K562 (cell line): ENCODE data around the gene ARHGEF17.

Experiments
- EGR1 ChIP-seq: fragments of 450-650 bp; conservative IDR thresholded peaks from 2 replicates; pipeline ENCODE4 v1.6.1; 2017; ENCODE audit warnings: mild to moderate bottlenecking
- HCFC1 ChIP-seq: IDR thresholded peaks from 2 replicates; pipeline ENCODE4 v1.6.1; 2012; ENCODE audit warnings: low read depth, low read length, improper control_type of control experiment
- KAT7 ChIP-seq: sonication (generic); formaldehyde crosslinking; IDR thresholded peaks from 2 replicates; pipeline ENCODE4 v1.8.0; 2022; ENCODE audit warnings: missing genetic modification reagents, mild to moderate bottlenecking, borderline replicate concordance
- NFE2 ChIP-seq: IDR thresholded peaks from 2 replicates; pipeline ENCODE4 v1.6.1; 2014; ENCODE audit warnings: antibody characterized with exemption, low read depth
- NFYB ChIP-seq: IDR thresholded peaks from 2 replicates; pipeline ENCODE4 v1.6.1; 2011; ENCODE audit warnings: mild to moderate bottlenecking, moderate library complexity; ENCODE audit not compliant: insufficient read length; ENCODE audit errors: extremely low read depth
- NR2C1 ChIP-seq, 2 experiments: fragments of 450-650 bp; IDR thresholded peaks; 2 replicates each; pipeline ENCODE4 v1.6.1; 2017; ENCODE audit warnings: mild to moderate bottlenecking in 2 of 2, antibody characterized with exemption in 1 of 2, inconsistent platforms in 1 of 2, missing compliant biosample characterization in 1 of 2, missing genetic modification characterization in 1 of 2
- POLR2A ChIP-seq: fragments of 450-650 bp; conservative IDR thresholded peaks from 2 replicates; pipeline ENCODE4 v1.6.1; 2016
- STAG1 ChIP-seq: sonication (generic); formaldehyde crosslinking; IDR thresholded peaks from 2 replicates; pipeline ENCODE4 v1.5.0; 2020; ENCODE audit warnings: missing genetic modification reagents, borderline replicate concordance
- YY1 ChIP-seq, 3 experiments: IDR thresholded peaks; 2 replicates each; pipeline ENCODE4 v1.6.1; 2011; ENCODE audit warnings: low read length in 2 of 3, mild to moderate bottlenecking in 2 of 3, moderate library complexity in 2 of 3, borderline replicate concordance in 1 of 3, control low read depth in 1 of 3, low read depth in 1 of 3; ENCODE audit not compliant: insufficient read depth in 3 of 3, insufficient replicate concordance in 2 of 3, control insufficient read depth in 1 of 3, insufficient read length in 1 of 3; ENCODE audit errors: extremely low read depth in 1 of 3
- ZNF512 ChIP-seq: IDR thresholded peaks from 2 replicates; pipeline ENCODE4 v1.6.1; 2016; ENCODE audit warnings: missing genetic modification characterization, missing compliant biosample characterization
- TF ChIP-seq, protein P1 (sequence below), 3 experiments: IDR thresholded peaks in 2 of 3; conservative IDR thresholded peaks in 1 of 3; 2 replicates each; pipeline ENCODE4 v1.5.1; 2011 to 2012; ENCODE audit warnings: low read length in 3 of 3, mild to moderate bottlenecking in 3 of 3, control low read depth in 2 of 3, improper control_type of control experiment in 1 of 3, inconsistent platforms in 1 of 3, low read depth in 1 of 3, mixed read lengths in 1 of 3, moderate library complexity in 1 of 3; ENCODE audit not compliant: insufficient read depth in 2 of 3
- TF ChIP-seq, protein P2 (sequence below), 2 experiments: fragments of 200-800 bp in 1 of 2; sonication (Bioruptor generic) in 1 of 2; sonication (generic) in 1 of 2; formaldehyde crosslinking in 1 of 2; IDR thresholded peaks in 1 of 2; conservative IDR thresholded peaks in 1 of 2; 2 replicates each; pipeline versions ENCODE4 v1.5.0 to v1.6.1; 2016 to 2020; ENCODE audit warnings: missing compliant biosample characterization in 1 of 2, missing genetic modification characterization in 1 of 2, missing genetic modification reagents in 1 of 2

GRCh38 chr11:73343076-73343873, 35.2 kb downstream of the ARHGEF17 start:
- TF ChIP-seq NFE2, result no peak
- TF ChIP-seq KAT7, result no peak
- no peak for TF ChIP-seq EGR1
- TF ChIP-seq POLR2A, result no peak
- TF ChIP-seq, protein P1, sequence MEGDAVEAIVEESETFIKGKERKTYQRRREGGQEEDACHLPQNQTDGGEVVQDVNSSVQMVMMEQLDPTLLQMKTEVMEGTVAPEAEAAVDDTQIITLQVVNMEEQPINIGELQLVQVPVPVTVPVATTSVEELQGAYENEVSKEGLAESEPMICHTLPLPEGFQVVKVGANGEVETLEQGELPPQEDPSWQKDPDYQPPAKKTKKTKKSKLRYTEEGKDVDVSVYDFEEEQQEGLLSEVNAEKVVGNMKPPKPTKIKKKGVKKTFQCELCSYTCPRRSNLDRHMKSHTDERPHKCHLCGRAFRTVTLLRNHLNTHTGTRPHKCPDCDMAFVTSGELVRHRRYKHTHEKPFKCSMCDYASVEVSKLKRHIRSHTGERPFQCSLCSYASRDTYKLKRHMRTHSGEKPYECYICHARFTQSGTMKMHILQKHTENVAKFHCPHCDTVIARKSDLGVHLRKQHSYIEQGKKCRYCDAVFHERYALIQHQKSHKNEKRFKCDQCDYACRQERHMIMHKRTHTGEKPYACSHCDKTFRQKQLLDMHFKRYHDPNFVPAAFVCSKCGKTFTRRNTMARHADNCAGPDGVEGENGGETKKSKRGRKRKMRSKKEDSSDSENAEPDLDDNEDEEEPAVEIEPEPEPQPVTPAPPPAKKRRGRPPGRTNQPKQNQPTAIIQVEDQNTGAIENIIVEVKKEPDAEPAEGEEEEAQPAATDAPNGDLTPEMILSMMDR (IDR thresholded peaks at IDR 0.05 in 2 of 3, conservative IDR thresholded peaks at IDR 0.05 in 1 of 3; ENCODE audit: insufficient read depth in 2 of 3, low read depth in 1 of 3, low read length in 3 of 3), result no peak
- TF ChIP-seq YY1 (IDR thresholded peaks at IDR 0.05; ENCODE audit: borderline replicate concordance in 1 of 3, control insufficient read depth in 1 of 3, extremely low read depth in 1 of 3, insufficient read depth in 3 of 3, insufficient read length in 1 of 3, insufficient replicate concordance in 2 of 3, low read depth in 1 of 3, low read length in 2 of 3), result no peak
- no peak for TF ChIP-seq STAG1 (CRISPR knock-in tag)
- no peak for TF ChIP-seq ZNF512 (tag)
- TF ChIP-seq NFYB, result no peak
- TF ChIP-seq HCFC1, result no peak
- no peak for TF ChIP-seq NR2C1 (IDR thresholded peaks at IDR 0.05)
- TF ChIP-seq NR2C1 (tag; IDR thresholded peaks at IDR 0.05), result no peak
- TF ChIP-seq, protein P2, sequence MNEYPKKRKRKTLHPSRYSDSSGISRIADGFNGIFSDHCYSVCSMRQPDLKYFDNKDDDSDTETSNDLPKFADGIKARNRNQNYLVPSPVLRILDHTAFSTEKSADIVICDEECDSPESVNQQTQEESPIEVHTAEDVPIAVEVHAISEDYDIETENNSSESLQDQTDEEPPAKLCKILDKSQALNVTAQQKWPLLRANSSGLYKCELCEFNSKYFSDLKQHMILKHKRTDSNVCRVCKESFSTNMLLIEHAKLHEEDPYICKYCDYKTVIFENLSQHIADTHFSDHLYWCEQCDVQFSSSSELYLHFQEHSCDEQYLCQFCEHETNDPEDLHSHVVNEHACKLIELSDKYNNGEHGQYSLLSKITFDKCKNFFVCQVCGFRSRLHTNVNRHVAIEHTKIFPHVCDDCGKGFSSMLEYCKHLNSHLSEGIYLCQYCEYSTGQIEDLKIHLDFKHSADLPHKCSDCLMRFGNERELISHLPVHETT (CRISPR knock-in tag; conservative IDR thresholded peaks at IDR 0.05 in 1 of 2, IDR thresholded peaks at IDR 0.05 in 1 of 2), result no peak
